ENCODE data around the gene TOR1AIP2. TPM values are rescaled to one million over a fixed set of nuclear protein-coding genes. Genes with fewer than 3 reads are reported as not detected.
A peak's percentile ranks its signal among the peaks of the same experiment; 100 is the strongest.

Gene TOR1AIP2
- total and polyA plus RNA-seq, 2 of the 8 experiments (the other 6 are each of a cell fraction or from before 2014, with no cell fraction given), result 12.1 to 75.2 TPM

- H3K56ac ChIP-seq (replicated peaks; ENCODE audit: insufficient read length, low read depth, low read length), result no peak overlapping the region
- H3K9me3 ChIP-seq (ENCODE audit: insufficient read depth in 2 of 2, low read depth in 1 of 2, low read length in 1 of 2), result no peaks in the 10 kb centered on the region
- no peak overlapping the region for H2BK5ac ChIP-seq (ENCODE audit: low read depth, low read length)
- no peak for TF ChIP-seq EGR1 (IDR thresholded peaks at IDR 0.05; ENCODE audit: borderline replicate concordance, low read depth, low read length)
- TF ChIP-seq KDM4A (IDR thresholded peaks at IDR 0.05; ENCODE audit: low read depth, low read length, severe bottlenecking), result no peak
- H3K18ac ChIP-seq (ENCODE audit: extremely low read depth, low read length), result no peak overlapping the region
- peaks cover 0 to 17% (median 13%) of the 10 kb centered on the region in 4 experiments; a peak in 6 of 7 replicates for H3K27me3 ChIP-seq (replicated peaks in 1 of 4; ENCODE audit: control insufficient read depth in 3 of 4, extremely low read depth in 1 of 4, insufficient read depth in 3 of 4, low read length in 3 of 4)
- no peak overlapping the region for H4K91ac ChIP-seq (replicated peaks; ENCODE audit: insufficient read length, low read length)
- no peak overlapping the region for H2BK12ac ChIP-seq (ENCODE audit: low read depth, low read length)
- no peak overlapping the region for H3K27ac ChIP-seq (ENCODE audit: low read depth, low read length)
- H3K14ac ChIP-seq (ENCODE audit: insufficient read length), result no peak overlapping the region
- no peak overlapping the region for H2BK120ac ChIP-seq (replicated peaks; ENCODE audit: low read depth, low read length)
- 87% methylated on average over 4 of the region's 8 CpGs; no CpG with 5 or more reads in 1 of the 2 experiments for WGBS, 2 experiments (ENCODE audit: extremely low coverage in 1 of 2, insufficient coverage in 1 of 2, insufficient read length in 1 of 2, insufficient replicate concordance in 2 of 2, low coverage in 1 of 2, low lambda C conversion rate in 2 of 2, missing lambda C conversion rate in 1 of 2)
- H3K23me2 ChIP-seq (ENCODE audit: low read depth, low read length), result peaks cover 11% of the 10 kb centered on the region
- H2BK20ac ChIP-seq (ENCODE audit: low read length), result no peak overlapping the region
- H3K9ac ChIP-seq (replicated peaks in 1 of 4; ENCODE audit: extremely low read depth in 1 of 4, low read depth in 3 of 4, low read length in 3 of 4), result no peak overlapping the region
- H3K36me3 ChIP-seq (ENCODE audit: control insufficient read depth in 2 of 4, insufficient read depth in 4 of 4, low read length in 3 of 4), result no peaks in the 10 kb centered on the region
- peaks cover 4 to 12% (median 6%) of the 10 kb centered on the region in 4 experiments; a peak in 6 of 7 replicates for H3K4me1 ChIP-seq (replicated peaks in 1 of 4; ENCODE audit: control insufficient read depth in 3 of 4, insufficient read depth in 4 of 4, low read length in 3 of 4)
- no peak overlapping the region for H2AK5ac ChIP-seq (ENCODE audit: low read depth, low read length)
- no peaks in the 10 kb centered on the region for H3K79me1 ChIP-seq (ENCODE audit: low read depth, low read length)
- FAIRE-seq (no peak), DNase-seq (ENCODE audit: low read depth in 1 of 2, low spot score in 2 of 2) (no peak)
- no peaks in the 10 kb centered on the region for H4K20me1 ChIP-seq (replicated peaks in 1 of 2; ENCODE audit: control insufficient read depth in 1 of 2, insufficient read depth in 2 of 2, low read length in 2 of 2)
- ChIA-PET POLR2A (ENCODE audit: partially characterized antibody) (no interaction called here), CTCF (ENCODE audit: partially characterized antibody) (interaction anchor here (1.0 to 18.9 kb wide), 11 partner anchors 7 to 548 kb away, joined by 3 to 595 read pairs (median 5); no protein-coding TSS in a partner anchor)
- H3K4me2 ChIP-seq (ENCODE audit: insufficient read depth in 1 of 2, low read depth in 2 of 2, low read length in 2 of 2), result no peak overlapping the region
- H3K4ac ChIP-seq (replicated peaks; ENCODE audit: insufficient read length, low read depth, low read length), result no peak overlapping the region
- no peak overlapping the region for H2BK15ac ChIP-seq (ENCODE audit: low read length)
- no peak overlapping the region for H2AFZ ChIP-seq (ENCODE audit: low read length)
- no peaks in the 10 kb centered on the region for H3K79me2 ChIP-seq (ENCODE audit: control insufficient read depth in 1 of 2, insufficient read depth in 2 of 2, low read length in 2 of 2)
- H4K8ac ChIP-seq (ENCODE audit: extremely low read depth, insufficient read depth, low read length), result peak overlapping the region; percentile 29; the same call in 1 of the 2 replicates
- no peak overlapping the region for H3K23ac ChIP-seq (ENCODE audit: insufficient read length)
- no peak overlapping the region for H3K4me3 ChIP-seq (ENCODE audit: extremely low read depth in 1 of 4, insufficient read depth in 2 of 4, low read depth in 3 of 4, low read length in 4 of 4)
- no peak overlapping the region for H4K5ac ChIP-seq (ENCODE audit: insufficient read length, low read depth, low read length)
These were observed 59.8 kb downstream of the TOR1AIP2 start for GRCh38 chr1:179817789-179818188.

All from H1 (cell line).